DMS53 treated with DMSO at 0.1 percent for 48 hours (cell line): ENCODE results near the gene MED1.
A peak's percentile ranks its signal among the peaks of the same experiment; 100 is the strongest.
"Not testable (repeated sequence)": the region's sequence is repeated elsewhere in the genome, so short reads cannot be mapped to it uniquely, and the experiment has no call there.

Experiments
- DNase-seq: peaks from one replicate; lab custom pipeline; 2025; ENCODE audit not compliant: unreplicated experiment; lab: John Stamatoyannopoulos, UW

Gene MED1

GRCh38 chr17:39450847-39451581 lies at the start of gene MED1:
TSS of gene MED1 (minus strand) at chr17:39451263. CDS start at chr17:39451062, 201 bp downstream.
- peak; percentile 93 for DNase-seq

DNA sequence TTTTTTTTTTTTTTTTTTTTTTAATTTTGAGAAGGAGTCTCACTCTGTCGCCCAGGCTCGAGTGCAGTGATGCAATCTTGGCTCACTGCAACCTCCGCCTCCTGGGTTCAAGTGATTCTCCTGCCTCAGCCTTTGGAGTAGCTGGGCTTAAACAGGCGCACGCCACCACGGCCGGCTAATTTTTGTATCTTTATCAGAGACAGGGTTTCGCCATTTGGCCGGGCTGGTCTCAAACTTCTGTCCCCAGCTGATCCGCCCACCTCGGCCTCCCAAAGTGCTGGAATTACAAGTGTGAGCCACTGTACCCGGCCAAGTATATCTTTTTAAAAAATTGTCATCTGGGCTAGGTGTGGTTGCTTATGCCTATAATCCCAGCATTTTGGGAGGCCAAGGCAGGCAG lies 45.9 kb upstream of the MED1 start:
- not testable (repeated sequence) for DNase-seq

DNA sequence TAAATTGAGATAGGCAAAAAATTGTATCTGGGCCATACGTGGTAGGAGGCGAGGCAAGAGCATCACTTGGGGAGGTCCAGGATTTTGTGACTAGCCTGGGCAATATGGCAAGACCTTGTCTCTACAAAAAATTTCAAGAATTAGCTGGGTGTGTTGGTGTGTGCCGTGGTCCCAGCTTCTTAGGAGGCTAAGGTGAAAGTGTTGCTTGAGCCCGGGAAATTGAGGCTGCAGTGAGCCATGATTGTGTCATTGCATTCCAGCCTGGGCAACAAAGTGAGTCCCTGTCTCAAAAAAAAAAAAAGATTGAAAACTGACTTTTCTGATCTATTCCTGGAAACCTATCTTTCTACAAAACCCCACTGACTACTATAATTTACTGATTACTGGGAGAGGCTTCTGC lies 36.9 kb upstream of the MED1 start:
- DNase-seq = no peak

DNA sequence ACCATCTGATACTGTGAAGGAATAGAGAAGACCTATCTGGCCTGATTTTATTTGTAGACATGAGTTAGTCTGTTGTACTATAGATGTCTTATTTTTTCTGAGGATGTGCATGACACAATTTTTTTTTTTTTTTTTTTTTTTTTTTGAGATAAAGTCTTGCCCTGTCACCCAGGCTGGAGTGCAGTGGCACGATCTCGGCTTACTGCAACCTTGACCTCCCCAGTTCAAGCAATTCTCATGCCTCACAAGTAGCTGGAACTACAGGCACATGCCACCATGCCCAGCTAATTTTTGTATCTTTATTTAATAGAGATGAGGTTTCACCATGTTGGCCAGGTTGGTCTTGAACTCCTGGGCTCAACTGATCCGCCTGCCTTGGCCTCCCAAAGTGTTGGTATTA lies 36.4 kb upstream of the MED1 start:
- not testable (repeated sequence) for DNase-seq

- DNase-seq = no peak
These were observed 35.2 kb upstream of the MED1 start for GRCh38 chr17:39486242-39486641.

DNA sequence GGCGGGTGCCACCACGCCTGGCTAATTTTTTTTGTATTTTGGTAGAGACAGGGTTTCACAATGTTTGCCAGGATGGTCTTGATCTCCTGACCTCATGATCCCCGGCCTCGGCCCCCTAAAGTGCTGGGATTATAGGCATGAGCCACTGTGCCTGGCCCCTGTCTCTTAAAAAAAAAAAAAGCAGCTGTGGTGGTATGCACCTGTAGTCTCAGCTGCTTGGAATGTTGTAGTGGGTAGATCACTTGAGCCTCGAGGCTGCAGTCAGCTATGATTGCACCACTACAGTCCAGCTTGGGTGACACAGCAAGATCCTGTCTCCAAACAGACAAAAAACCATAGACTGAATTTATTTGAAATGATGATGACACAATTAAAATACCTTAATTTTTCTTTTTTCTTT lies 34.5 kb upstream of the MED1 start:
- no peak for DNase-seq

DNA sequence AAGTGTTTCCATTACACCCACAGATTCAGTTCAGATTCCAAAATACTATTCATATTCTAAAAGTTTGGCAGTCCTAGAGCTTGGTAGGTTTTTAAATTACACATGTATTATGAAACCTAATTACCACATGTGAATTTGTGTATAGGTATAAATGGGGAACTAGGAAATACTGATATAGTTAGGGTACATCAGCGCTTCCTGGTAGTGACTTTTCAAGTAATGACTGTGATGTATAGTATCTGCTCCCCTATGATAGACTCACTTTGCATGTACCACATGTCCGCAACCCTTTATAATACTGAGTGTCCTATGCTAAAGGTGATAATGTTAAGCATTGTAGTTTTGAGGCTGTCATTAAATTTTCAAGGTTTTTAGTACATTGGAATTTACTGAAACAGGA lies 33.1 kb upstream of the MED1 start:
- DNase-seq = no peak

GRCh38 chr17:39483506-39483905 lies 32.4 kb upstream of the MED1 start:
- no peak for DNase-seq

DNA sequence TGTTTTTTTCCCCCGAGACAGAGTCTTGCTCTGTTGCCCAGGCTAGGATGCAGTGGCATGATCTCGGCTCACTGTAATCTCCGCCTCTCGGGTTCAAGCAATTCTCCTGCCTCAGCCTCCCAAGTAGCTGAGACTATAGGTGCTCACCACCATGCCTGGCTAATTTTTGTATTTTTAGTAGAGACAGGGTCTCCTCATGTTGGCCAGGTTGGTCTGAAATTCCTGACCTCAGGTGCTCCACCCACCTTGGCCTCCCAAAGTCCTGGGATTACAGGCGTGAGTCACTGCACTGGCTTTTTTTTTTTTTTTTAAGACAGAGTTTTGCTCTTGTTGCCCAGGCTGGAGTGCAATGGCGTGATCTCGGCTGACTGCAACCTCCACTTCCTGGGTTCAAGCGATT lies 28.6 kb upstream of the MED1 start:
- DNase-seq = not testable (repeated sequence)

DNA sequence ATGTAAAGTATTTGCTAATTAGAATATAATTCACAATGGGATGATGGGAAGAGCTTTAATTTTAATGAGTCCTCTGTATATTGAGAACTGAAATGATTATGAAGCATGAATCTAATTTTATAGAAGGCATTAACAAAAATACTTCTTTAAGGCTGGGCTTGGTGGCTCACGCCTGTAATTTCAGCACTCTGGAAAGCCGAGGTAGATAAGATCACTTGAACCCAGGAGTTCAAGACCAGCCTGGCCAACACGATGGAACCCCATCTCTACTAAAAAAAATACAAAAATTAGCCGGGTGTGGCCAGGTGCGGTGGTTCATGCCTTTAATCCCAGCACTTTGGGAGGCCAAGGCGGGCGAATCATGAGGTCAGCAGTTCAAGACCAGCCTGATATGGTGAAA lies 22.2 kb upstream of the MED1 start:
- no peak for DNase-seq

- not testable (repeated sequence) for DNase-seq
These were observed 17.5 kb upstream of the MED1 start for GRCh38 chr17:39468610-39469009.

DNA sequence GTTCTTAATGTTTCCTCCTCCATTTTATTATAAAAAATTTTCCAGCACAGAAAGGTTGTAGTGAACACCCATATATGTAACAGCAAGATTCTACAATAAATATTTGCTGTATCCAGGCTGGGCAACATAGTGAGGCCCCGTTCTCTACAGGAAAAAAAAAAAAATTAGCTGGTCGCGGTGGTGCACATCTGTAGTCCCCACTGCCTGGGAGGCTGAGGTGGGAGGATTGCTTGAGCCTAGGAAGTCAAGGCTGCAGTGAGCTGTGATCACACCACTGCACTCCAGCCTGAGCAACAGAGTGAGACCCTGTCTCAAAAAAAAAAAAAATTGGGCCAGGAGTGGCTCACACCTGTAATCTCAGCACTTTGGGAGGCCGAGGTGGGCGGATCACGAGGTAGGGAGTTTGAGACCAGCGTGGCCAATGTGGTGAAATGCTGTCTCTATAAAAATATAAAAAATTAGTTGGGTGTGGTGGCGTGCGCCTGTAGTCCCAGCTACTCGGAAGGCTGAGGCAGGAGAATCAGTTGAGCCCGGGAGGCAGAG lies 13.6 kb upstream of the MED1 start:
- not testable (repeated sequence) for DNase-seq

DNA sequence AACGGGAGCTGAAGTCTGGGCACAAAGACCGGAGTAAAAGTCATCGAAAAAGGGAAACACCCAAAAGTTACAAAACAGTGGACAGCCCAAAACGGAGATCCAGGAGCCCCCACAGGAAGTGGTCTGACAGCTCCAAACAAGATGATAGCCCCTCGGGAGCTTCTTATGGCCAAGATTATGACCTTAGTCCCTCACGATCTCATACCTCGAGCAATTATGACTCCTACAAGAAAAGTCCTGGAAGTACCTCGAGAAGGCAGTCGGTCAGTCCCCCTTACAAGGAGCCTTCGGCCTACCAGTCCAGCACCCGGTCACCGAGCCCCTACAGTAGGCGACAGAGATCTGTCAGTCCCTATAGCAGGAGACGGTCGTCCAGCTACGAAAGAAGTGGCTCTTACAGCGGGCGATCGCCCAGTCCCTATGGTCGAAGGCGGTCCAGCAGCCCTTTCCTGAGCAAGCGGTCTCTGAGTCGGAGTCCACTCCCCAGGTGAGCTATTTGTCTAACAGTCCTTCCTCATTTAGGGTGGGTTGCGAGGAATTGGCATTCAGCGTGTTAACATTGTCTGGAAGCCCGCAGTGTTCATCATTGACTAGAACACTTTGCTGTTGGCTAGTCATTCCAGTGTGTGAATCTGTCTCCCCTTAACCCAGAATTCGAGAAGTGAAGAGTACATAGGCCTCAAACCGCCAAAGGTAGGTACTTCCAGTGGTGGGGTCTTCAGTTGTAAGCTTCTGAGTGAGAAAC lies 11.7 kb upstream of the MED1 start:
- no peak for DNase-seq

GRCh38 chr17:39461926-39462569 lies 11.0 kb upstream of the MED1 start:
- no peak for DNase-seq

GRCh38 chr17:39461113-39461925 lies 10.3 kb upstream of the MED1 start, which contains the start of gene CDK12:
TSS of gene CDK12 (plus strand) at chr17:39461486. CDS start at chr17:39462072, 586 bp downstream.
- peak; percentile 95 for DNase-seq

DNA sequence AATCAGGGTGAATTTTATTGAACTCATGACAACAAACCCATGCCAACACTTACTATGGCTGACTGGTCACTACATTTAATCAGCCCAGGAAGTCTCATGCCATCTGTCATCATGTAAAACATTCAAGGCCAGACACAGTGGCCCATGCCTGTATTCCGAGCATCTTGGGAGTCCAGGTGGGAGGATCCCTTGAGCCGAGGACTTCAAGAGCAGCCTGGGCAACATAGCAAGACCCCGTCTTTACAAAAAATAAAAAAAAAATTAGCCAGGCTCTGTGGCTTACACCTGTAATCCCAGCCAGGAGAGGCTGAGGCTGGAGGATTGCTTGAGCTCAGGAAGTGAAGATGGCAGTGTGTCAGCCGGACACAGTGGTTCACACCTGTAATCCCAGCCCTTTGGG lies 4.9 kb upstream of the MED1 start:
- DNase-seq = no peak

DNA sequence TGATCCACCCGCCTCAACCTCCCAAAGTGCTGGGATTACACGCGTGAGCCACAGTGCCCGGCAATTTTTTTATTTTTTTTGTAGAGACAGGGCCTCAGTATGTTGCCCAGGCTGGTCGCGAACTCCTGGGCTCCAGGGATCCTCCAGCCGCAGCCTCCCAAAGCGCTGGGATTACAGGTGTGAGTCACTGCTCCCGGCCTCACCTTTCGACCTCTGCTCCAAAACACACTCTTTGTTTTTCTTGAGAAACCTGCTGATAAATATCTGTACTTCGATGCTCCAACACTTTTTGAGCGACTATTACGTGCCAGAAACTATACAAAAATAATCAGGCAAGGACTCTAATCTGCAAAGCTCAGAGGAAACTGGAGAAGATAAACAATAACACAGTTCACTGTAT lies 1.0 kb downstream of the MED1 start:
- DNase-seq = no peak

DNA sequence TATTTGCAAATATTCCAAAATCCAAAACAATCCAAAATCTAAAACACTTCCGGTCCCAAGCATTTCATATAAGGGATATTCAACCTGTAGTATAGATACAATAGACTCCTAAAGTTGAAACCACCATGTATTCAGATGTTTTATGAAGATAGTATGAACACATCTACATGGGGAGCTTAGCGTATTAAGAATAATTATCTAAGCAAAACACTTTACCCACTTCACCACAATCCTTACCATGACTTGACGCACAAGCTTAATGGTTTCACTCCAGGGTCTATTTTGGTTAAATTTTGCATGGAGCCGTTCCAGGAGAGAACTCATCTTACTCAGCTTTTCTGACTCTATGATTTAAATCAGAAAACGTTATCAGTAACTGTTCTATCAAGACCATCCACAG lies 3.5 kb downstream of the MED1 start:
- no peak for DNase-seq

DNA sequence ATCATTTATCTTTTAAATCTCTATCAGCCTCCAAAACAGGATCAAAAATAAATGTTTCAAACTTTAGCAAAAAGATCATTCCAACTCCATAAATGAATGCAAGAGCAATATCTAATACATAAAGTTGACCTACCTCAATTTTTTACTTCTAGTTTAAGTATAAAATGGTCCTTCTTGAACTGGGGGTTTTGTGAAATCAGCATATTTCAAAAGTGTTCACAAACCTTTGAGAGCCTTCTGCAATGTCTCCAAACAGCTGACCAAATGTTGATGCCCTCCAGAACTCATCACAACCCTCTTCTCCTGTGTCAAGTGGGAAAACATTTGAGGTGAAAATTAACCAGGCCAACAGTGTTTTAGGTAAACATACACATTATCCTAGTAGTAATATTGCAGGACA lies 7.7 kb downstream of the MED1 start:
- no peak for DNase-seq

DNA sequence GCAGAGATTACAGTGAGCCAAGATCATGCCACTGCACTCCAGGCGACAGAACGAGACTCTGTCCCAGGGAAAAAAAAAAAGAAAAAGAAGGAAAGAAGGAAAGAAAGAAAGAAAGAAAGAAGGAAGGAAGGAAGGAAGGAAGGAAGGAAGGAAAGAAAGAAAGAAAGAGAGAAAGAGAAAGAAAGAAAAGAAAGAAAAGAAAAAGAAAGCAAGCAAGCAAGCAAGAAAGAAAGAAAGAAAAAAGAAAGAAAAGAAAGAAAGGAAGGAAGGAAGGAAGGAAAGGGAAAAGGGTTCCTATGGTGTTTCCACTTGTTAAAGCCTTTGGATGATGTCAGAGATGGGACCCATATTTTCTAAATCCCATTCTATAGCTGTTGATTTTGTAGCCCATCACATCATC lies 11.2 kb downstream of the MED1 start:
- not testable (repeated sequence) for DNase-seq

- DNase-seq = no peak
These were observed 21.5 kb downstream of the MED1 start for GRCh38 chr17:39429600-39429999.
